Tibial nerve (tissue), 4 donors: ENCODE results near the gene PSMB1. TPM values are rescaled to one million over a fixed set of nuclear protein-coding genes. Genes with fewer than 3 reads are reported as not detected.

Source experiments
- DNase-seq, 2 donors: peaks; one replicate each; pipeline ENCODE4 v3.0.0-alpha.2; 2019; ENCODE audit warnings: low spot score in 2 of 2
- H3K27ac ChIP-seq, 4 donors: fragments of 200-600 bp; sonication (generic) in 3 of 4; one replicate each; pipeline ENCODE4 v1.5.1; 2017 to 2019; ENCODE audit warnings: mild to moderate bottlenecking in 1 of 4
- H3K27me3 ChIP-seq, 2 donors: fragments of 200-600 bp; sonication (generic) in 1 of 2; one replicate each; pipeline versions ENCODE4 v1.5.1 to v1.6.0; 2017 to 2019
- H3K36me3 ChIP-seq, 3 donors: fragments of 200-600 bp; sonication (generic); one replicate each; pipeline ENCODE4 v1.5.1; 2018 to 2019
- H3K4me1 ChIP-seq, 4 donors: fragments of 200-600 bp; sonication (generic) in 3 of 4; one replicate each; pipeline ENCODE4 v1.5.1; 2017 to 2019
- H3K4me3 ChIP-seq, 4 donors: fragments of 200-600 bp; sonication (generic) in 3 of 4; one replicate each; pipeline ENCODE4 v1.5.1; 2017 to 2019; ENCODE audit warnings: mild to moderate bottlenecking in 1 of 4, moderate library complexity in 1 of 4
- H3K9me3 ChIP-seq, 4 donors: fragments of 200-600 bp; sonication (generic) in 3 of 4; one replicate each; pipeline ENCODE4 v1.5.1; 2017 to 2019
- CTCF ChIP-seq, 5 experiments: fragments of 200-600 bp in 3 of 5; fragments of 450-650 bp in 2 of 5; sonication (generic) in 3 of 5; IDR thresholded peaks; one replicate each; pipeline ENCODE4 v1.5.1; 2016 to 2019; ENCODE audit warnings: antibody characterized with exemption in 5 of 5, mild to moderate bottlenecking in 3 of 5, moderate library complexity in 2 of 5
- EP300 ChIP-seq, 2 donors: sonication (generic); formaldehyde crosslinking; IDR thresholded peaks; one replicate each; pipeline ENCODE4 v1.6.1; 2017; ENCODE audit warnings: antibody characterized with exemption in 2 of 2, mild to moderate bottlenecking in 1 of 2
- POLR2A ChIP-seq, 2 donors: fragments of 450-650 bp; IDR thresholded peaks; one replicate each; pipeline ENCODE4 v1.6.1; 2017; ENCODE audit warnings: antibody characterized with exemption in 2 of 2, mild to moderate bottlenecking in 2 of 2, moderate library complexity in 2 of 2
- WGBS, 2 donors: methylation state at CpG; one replicate each; pipeline ENCODE4 v1.1.5; 2018; 5-methylcytosine and 5-hydroxymethylcytosine counted together
- total RNA-seq, 4 donors: library from RNA; depleted of rRNA; stranded (reverse); fragments of >200 nt; gene quantifications; one replicate each; pipeline ENCODE4 v1.1.0, GENCODE V29; 2016

The PSMB1 gene
- total RNA-seq, 4 donors from 2014 or later: 122 to 207 (median 155) TPM

GRCh38 chr6:170564936-170565530 is 11.9 kb upstream of the PSMB1 start:
- H3K9me3 ChIP-seq: no peaks in the 10 kb centered on the region
- no peak overlapping the region for H3K4me3 ChIP-seq
- no peak for DNase-seq
- no peaks in the 10 kb centered on the region for H3K4me1 ChIP-seq
- no peaks in the 10 kb centered on the region for H3K27me3 ChIP-seq
- no peak overlapping the region for H3K27ac ChIP-seq
- no peak for TF ChIP-seq EP300 (IDR thresholded peaks at IDR 0.05)
- no peak for TF ChIP-seq CTCF (IDR thresholded peaks at IDR 0.05)
- TF ChIP-seq POLR2A (IDR thresholded peaks at IDR 0.05): no peak
- WGBS, 2 donors: 94 to 96% methylated on average over 8 of the region's 8 CpGs
- peaks cover 0 to 92% (median 2%) of the 10 kb centered on the region in 3 donors for H3K36me3 ChIP-seq

GRCh38 chr6:170561555-170561954 is 8.4 kb upstream of the PSMB1 start:
- peaks cover 0 to 85% (median 0%) of the 10 kb centered on the region in 3 donors for H3K36me3 ChIP-seq
- no peak for DNase-seq
- no peaks in the 10 kb centered on the region for H3K27me3 ChIP-seq
- 89 to 92% methylated on average over 4 of the region's 4 CpGs for WGBS, 2 donors
- H3K9me3 ChIP-seq: no peaks in the 10 kb centered on the region
- TF ChIP-seq CTCF (IDR thresholded peaks at IDR 0.05) (no peak), EP300 (IDR thresholded peaks at IDR 0.05) (no peak), POLR2A (IDR thresholded peaks at IDR 0.05) (no peak)
- H3K4me3 ChIP-seq: no peak overlapping the region
- no peak overlapping the region for H3K27ac ChIP-seq
- H3K4me1 ChIP-seq: peaks cover 0 to 19% (median 0%) of the 10 kb centered on the region in 4 donors

GRCh38 chr6:170555305-170555704 is 2.2 kb upstream of the PSMB1 start:
- no peaks in the 10 kb centered on the region for H3K27me3 ChIP-seq
- no peak overlapping the region for H3K27ac ChIP-seq
- no peaks in the 10 kb centered on the region for H3K9me3 ChIP-seq
- TF ChIP-seq CTCF (IDR thresholded peaks at IDR 0.05) (no peak), EP300 (IDR thresholded peaks at IDR 0.05) (no peak), POLR2A (IDR thresholded peaks at IDR 0.05) (no peak)
- peaks cover 0 to 28% (median 0%) of the 10 kb centered on the region in 3 donors for H3K36me3 ChIP-seq
- H3K4me1 ChIP-seq: peaks cover 6 to 61% (median 33%) of the 10 kb centered on the region in 4 donors
- 60% methylated on average over 3 of the region's 3 CpGs for WGBS, 2 donors
- no peak for DNase-seq
- H3K4me3 ChIP-seq: peak overlapping the region in 3 of 4 donors; percentile 85 to 99 (median 87)

GRCh38 chr6:170554796-170555137 is 1.7 kb upstream of the PSMB1 start:
- Histone ChIP-seq H3K27me3 (no peaks in the 10 kb centered on the region), H3K4me1 (peaks cover 6 to 67% (median 37%) of the 10 kb centered on the region in 4 donors), H3K9me3 (no peaks in the 10 kb centered on the region), H3K36me3 (peaks cover 0 to 28% (median 0%) of the 10 kb centered on the region in 3 donors), H3K27ac (peak overlapping the region; percentile 65 to 97 (median 96)), H3K4me3 (peak overlapping the region; percentile 85 to 99 (median 86))
- DNase-seq: peak in 1 of 2 donors; percentile 8
- 1 to 2% methylated on average over 7 of the region's 7 CpGs for WGBS, 2 donors
- no peak for TF ChIP-seq POLR2A (IDR thresholded peaks at IDR 0.05)
- no peak for TF ChIP-seq CTCF (IDR thresholded peaks at IDR 0.05)
- TF ChIP-seq EP300 (IDR thresholded peaks at IDR 0.05): no peak

GRCh38 chr6:170554013-170554795 is 1.1 kb upstream of the PSMB1 start, which contains the start of gene TBP:
TBP (plus strand) TSS chr6:170554369; CDS start chr6:170557030, 2,661 bp downstream.
- peak; percentile 92 to 97 for DNase-seq
- TF ChIP-seq POLR2A (IDR thresholded peaks at IDR 0.05) (peak; percentile 7 to 31), CTCF (IDR thresholded peaks at IDR 0.05) (peak in 1 of 5 experiments; percentile 34), EP300 (IDR thresholded peaks at IDR 0.05) (peak; percentile 96 to 97)
- peak within 1 kb of the TSS; percentile 85 to 99 (median 86) for H3K4me3 ChIP-seq
- whole genome bisulfite sequencing, 2 donors: 0 to 1% methylated on average over 30 to 51 of the region's 51 CpGs
- H3K4me1 ChIP-seq: peaks cover 6 to 72% (median 38%) of the 10 kb centered on the region in 4 donors
- no peaks in the 10 kb centered on the region for H3K9me3 ChIP-seq
- H3K27me3 ChIP-seq: no peaks in the 10 kb centered on the region
- H3K36me3 ChIP-seq: peaks cover 0 to 28% (median 0%) of the 10 kb centered on the region in 3 donors
- H3K27ac ChIP-seq: peak within 1 kb of the TSS; percentile 92 to 97 (median 96)
